ENCODE measurements around the gene VIPR2. TPM values are rescaled to one million over a fixed set of nuclear protein-coding genes. Genes with fewer than 3 reads are reported as not detected.

VIPR2 gene
- polyA plus RNA-seq, 1 donor from 2014 or later: 0.51 TPM

DNA sequence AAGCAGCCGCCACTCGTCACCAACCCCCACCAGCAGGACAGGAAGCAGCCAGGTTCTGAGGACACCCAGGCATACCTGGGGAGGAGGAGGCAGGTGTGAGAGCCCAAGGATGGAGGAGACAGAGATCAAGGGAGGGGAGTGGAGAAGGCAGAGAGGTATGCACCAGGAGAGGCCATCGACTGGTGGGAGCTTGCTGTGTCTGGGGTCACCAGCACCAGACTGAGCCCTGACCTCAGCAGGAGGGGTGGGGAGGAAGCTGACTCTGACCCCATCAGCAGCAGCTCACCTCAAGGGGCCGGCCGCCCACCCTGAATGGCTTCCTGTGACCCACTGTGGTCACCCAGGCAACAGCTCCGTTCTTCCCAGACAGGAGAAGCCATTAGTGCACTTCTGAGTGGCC lies 7.8 kb downstream of the VIPR2 start:
- Histone ChIP-seq H4K20me1 (ENCODE audit: insufficient read depth) (no peaks in the 10 kb centered on the region), H3K36me3 (ENCODE audit: insufficient read depth, low read length) (no peaks in the 10 kb centered on the region), H3K79me2 (replicated peaks; ENCODE audit: insufficient read depth, low read length) (no peaks in the 10 kb centered on the region), H3K9me3 (ENCODE audit: low read length) (no peaks in the 10 kb centered on the region), H2AFZ (ENCODE audit: low read depth, low read length) (no peak overlapping the region), H3K9ac (ENCODE audit: low read length) (no peak overlapping the region), H3F3A (ENCODE audit: insufficient read depth, low read length, poor library complexity, severe bottlenecking) (no peaks in the 10 kb centered on the region), H3K27ac (ENCODE audit: low read length) (no peak overlapping the region), H3K4me3 (ENCODE audit: low read length) (no peak overlapping the region), H3K4me2 (ENCODE audit: low read length) (no peak overlapping the region), H3K27me3 (ENCODE audit: insufficient read depth, low read depth, low read length) (peaks cover 4% of the 10 kb centered on the region), H3K9me2 (ENCODE audit: insufficient read depth, low read length) (no peaks in the 10 kb centered on the region)
- TF ChIP-seq RAD21 (conservative IDR thresholded peaks at IDR 0.05) (no peak), SMC3 (conservative IDR thresholded peaks at IDR 0.05; ENCODE audit: poor library complexity) (no peak), MXI1 (conservative IDR thresholded peaks at IDR 0.05; ENCODE audit: poor library complexity, severe bottlenecking) (no peak), TAF1 (IDR thresholded peaks at IDR 0.05; ENCODE audit: low read depth) (no peak), EP300 (conservative IDR thresholded peaks at IDR 0.05; ENCODE audit: poor library complexity, severe bottlenecking) (no peak), POLR2AphosphoS5 (IDR thresholded peaks at IDR 0.05) (no peak), EZH2 (IDR thresholded peaks at IDR 0.05; ENCODE audit: borderline replicate concordance, insufficient read depth, low read length, poor library complexity, severe bottlenecking) (no peak)
- TF ChIP-seq, protein P1, sequence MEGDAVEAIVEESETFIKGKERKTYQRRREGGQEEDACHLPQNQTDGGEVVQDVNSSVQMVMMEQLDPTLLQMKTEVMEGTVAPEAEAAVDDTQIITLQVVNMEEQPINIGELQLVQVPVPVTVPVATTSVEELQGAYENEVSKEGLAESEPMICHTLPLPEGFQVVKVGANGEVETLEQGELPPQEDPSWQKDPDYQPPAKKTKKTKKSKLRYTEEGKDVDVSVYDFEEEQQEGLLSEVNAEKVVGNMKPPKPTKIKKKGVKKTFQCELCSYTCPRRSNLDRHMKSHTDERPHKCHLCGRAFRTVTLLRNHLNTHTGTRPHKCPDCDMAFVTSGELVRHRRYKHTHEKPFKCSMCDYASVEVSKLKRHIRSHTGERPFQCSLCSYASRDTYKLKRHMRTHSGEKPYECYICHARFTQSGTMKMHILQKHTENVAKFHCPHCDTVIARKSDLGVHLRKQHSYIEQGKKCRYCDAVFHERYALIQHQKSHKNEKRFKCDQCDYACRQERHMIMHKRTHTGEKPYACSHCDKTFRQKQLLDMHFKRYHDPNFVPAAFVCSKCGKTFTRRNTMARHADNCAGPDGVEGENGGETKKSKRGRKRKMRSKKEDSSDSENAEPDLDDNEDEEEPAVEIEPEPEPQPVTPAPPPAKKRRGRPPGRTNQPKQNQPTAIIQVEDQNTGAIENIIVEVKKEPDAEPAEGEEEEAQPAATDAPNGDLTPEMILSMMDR (IDR thresholded peaks at IDR 0.05; ENCODE audit: poor library complexity, severe bottlenecking): no peak
- TF ChIP-seq, protein P2, sequence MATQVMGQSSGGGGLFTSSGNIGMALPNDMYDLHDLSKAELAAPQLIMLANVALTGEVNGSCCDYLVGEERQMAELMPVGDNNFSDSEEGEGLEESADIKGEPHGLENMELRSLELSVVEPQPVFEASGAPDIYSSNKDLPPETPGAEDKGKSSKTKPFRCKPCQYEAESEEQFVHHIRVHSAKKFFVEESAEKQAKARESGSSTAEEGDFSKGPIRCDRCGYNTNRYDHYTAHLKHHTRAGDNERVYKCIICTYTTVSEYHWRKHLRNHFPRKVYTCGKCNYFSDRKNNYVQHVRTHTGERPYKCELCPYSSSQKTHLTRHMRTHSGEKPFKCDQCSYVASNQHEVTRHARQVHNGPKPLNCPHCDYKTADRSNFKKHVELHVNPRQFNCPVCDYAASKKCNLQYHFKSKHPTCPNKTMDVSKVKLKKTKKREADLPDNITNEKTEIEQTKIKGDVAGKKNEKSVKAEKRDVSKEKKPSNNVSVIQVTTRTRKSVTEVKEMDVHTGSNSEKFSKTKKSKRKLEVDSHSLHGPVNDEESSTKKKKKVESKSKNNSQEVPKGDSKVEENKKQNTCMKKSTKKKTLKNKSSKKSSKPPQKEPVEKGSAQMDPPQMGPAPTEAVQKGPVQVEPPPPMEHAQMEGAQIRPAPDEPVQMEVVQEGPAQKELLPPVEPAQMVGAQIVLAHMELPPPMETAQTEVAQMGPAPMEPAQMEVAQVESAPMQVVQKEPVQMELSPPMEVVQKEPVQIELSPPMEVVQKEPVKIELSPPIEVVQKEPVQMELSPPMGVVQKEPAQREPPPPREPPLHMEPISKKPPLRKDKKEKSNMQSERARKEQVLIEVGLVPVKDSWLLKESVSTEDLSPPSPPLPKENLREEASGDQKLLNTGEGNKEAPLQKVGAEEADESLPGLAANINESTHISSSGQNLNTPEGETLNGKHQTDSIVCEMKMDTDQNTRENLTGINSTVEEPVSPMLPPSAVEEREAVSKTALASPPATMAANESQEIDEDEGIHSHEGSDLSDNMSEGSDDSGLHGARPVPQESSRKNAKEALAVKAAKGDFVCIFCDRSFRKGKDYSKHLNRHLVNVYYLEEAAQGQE (IDR thresholded peaks at IDR 0.05; ENCODE audit: borderline replicate concordance): no peak

DNA sequence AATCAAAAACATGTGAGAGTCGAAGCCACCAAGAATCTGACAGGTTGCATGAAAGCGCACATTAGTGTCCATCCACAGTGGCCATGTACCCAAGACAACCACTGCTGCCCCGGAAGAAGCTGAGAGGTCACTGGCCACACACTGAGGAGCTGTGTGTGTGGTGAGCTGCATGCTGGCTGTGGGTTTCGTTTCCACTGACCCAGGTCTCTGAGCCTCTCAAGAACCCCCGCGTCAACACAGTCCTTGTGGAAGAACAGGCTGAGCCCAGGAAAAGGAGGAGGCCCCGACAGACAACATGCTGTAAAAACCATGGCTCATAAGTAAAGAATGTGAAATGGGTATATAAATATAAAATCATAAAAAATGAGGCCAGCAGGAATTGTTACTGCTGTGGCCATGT lies 8.2 kb downstream of the VIPR2 start:
- Histone ChIP-seq H3K9me3 (ENCODE audit: low read length) (no peaks in the 10 kb centered on the region), H3K9me2 (ENCODE audit: insufficient read depth, low read length) (no peaks in the 10 kb centered on the region), H2AFZ (ENCODE audit: low read depth, low read length) (no peak overlapping the region), H3K27ac (ENCODE audit: low read length) (no peak overlapping the region), H3K4me3 (ENCODE audit: low read length) (no peak overlapping the region), H3K79me2 (replicated peaks; ENCODE audit: insufficient read depth, low read length) (no peaks in the 10 kb centered on the region), H4K20me1 (ENCODE audit: insufficient read depth) (no peaks in the 10 kb centered on the region), H3K36me3 (ENCODE audit: insufficient read depth, low read length) (no peaks in the 10 kb centered on the region), H3K27me3 (ENCODE audit: insufficient read depth, low read depth, low read length) (peaks cover under 1% of the 10 kb centered on the region), H3K4me2 (ENCODE audit: low read length) (no peak overlapping the region), H3K9ac (ENCODE audit: low read length) (no peak overlapping the region), H3F3A (ENCODE audit: insufficient read depth, low read length, poor library complexity, severe bottlenecking) (no peaks in the 10 kb centered on the region)
- TF ChIP-seq TAF1 (IDR thresholded peaks at IDR 0.05; ENCODE audit: low read depth) (no peak), MXI1 (conservative IDR thresholded peaks at IDR 0.05; ENCODE audit: poor library complexity, severe bottlenecking) (no peak), EP300 (conservative IDR thresholded peaks at IDR 0.05; ENCODE audit: poor library complexity, severe bottlenecking) (no peak), SMC3 (conservative IDR thresholded peaks at IDR 0.05; ENCODE audit: poor library complexity) (no peak), EZH2 (IDR thresholded peaks at IDR 0.05; ENCODE audit: borderline replicate concordance, insufficient read depth, low read length, poor library complexity, severe bottlenecking) (no peak)
- TF ChIP-seq, protein P1 (IDR thresholded peaks at IDR 0.05; ENCODE audit: poor library complexity, severe bottlenecking): no peak
- TF ChIP-seq, protein P2 (IDR thresholded peaks at IDR 0.05; ENCODE audit: borderline replicate concordance): no peak

Data from neural cell (in vitro differentiated cells).